SK-N-MC (cell line): ENCODE results near the gene IPO11.

Source experiments
- EZH2 ChIP-seq: fragments of 200-600 bp; sonication (generic); IDR thresholded peaks from one replicate; pipeline ENCODE4 v1.6.1; 2017; ENCODE audit warnings: antibody characterized with exemption
- FOXP2 ChIP-seq: optimal IDR thresholded peaks from 2 replicates; pipeline ENCODE3; 2011; ENCODE audit warnings: mild to moderate bottlenecking, moderate library complexity; ENCODE audit not compliant: insufficient read depth; ENCODE audit errors: extremely low read length, control extremely low read depth
- POLR2AphosphoS5 ChIP-seq: IDR thresholded peaks from 2 replicates; pipeline ENCODE4 v1.6.1; 2012; ENCODE audit warnings: mild to moderate bottlenecking, low read depth, low read length, borderline replicate concordance

- TF ChIP-seq POLR2AphosphoS5 = no peak
- no peak for TF ChIP-seq EZH2
- no peak for TF ChIP-seq FOXP2
These were observed 231.2 kb downstream of the IPO11 start for GRCh38 chr5:62643556-62644451.
